MM.1S (cell line): ENCODE data around the gene SMIM1.

Source experiments
- DNase-seq: peaks from one replicate; pipeline ENCODE4 v3.0.0-alpha.2; 2015
- H2AFZ ChIP-seq: fragments of 300-600 bp; sonication (generic); 2 replicates; pipeline ENCODE4 v1.6.0; 2016; ENCODE audit warnings: antibody characterized with exemption, low read length
- H3F3A ChIP-seq: fragments of 300-600 bp; sonication (generic); 2 replicates; pipeline ENCODE4 v1.6.1; 2016; ENCODE audit warnings: mild to moderate bottlenecking, antibody characterized with exemption, low read length, moderate library complexity, mixed read lengths; ENCODE audit not compliant: insufficient read depth
- H3K27ac ChIP-seq: fragments of 300-600 bp; sonication (generic); 2 replicates; pipeline ENCODE4 v1.5.1; 2016; ENCODE audit warnings: mild to moderate bottlenecking, low read length
- H3K27me3 ChIP-seq: fragments of 300-600 bp; sonication (generic); replicated peaks from 2 replicates; pipeline ENCODE4 v1.6.0; 2016; ENCODE audit warnings: low read length; ENCODE audit not compliant: insufficient read depth
- H3K36me3 ChIP-seq: fragments of 300-600 bp; sonication (generic); replicated peaks from 2 replicates; pipeline ENCODE4 v1.6.1; 2016; ENCODE audit warnings: mild to moderate bottlenecking, low read length, mixed read lengths; ENCODE audit not compliant: insufficient read depth
- H3K4me1 ChIP-seq: fragments of 300-600 bp; sonication (generic); 2 replicates; pipeline ENCODE4 v1.6.1; 2016; ENCODE audit warnings: low read length, mixed read lengths
- H3K4me2 ChIP-seq: fragments of 300-600 bp; sonication (generic); 2 replicates; pipeline ENCODE4 v1.6.0; 2016; ENCODE audit warnings: low read depth, low read length
- H3K4me3 ChIP-seq: fragments of 300-600 bp; sonication (generic); 2 replicates; pipeline ENCODE4 v1.5.1; 2016; ENCODE audit warnings: low read length, mixed read lengths
- H3K79me2 ChIP-seq: fragments of 300-600 bp; sonication (generic); 2 replicates; pipeline ENCODE4 v1.6.1; 2016; ENCODE audit warnings: mixed run types, low read length, mixed read lengths
- H3K9ac ChIP-seq: fragments of 300-600 bp; sonication (generic); 2 replicates; pipeline ENCODE4 v1.6.1; 2016; ENCODE audit warnings: low read length, mixed read lengths
- H3K9me2 ChIP-seq: fragments of 300-600 bp; sonication (generic); replicated peaks from 2 replicates; pipeline ENCODE4 v1.6.1; 2016; ENCODE audit warnings: mild to moderate bottlenecking, low read length, mixed read lengths; ENCODE audit not compliant: insufficient read depth
- H3K9me3 ChIP-seq: fragments of 300-600 bp; sonication (generic); replicated peaks from 2 replicates; pipeline ENCODE4 v1.6.1; 2016; ENCODE audit warnings: mild to moderate bottlenecking, low read length, mixed read lengths; ENCODE audit not compliant: insufficient read depth
- H4K20me1 ChIP-seq: fragments of 300-600 bp; sonication (generic); 2 replicates; pipeline ENCODE4 v1.6.1; 2016; ENCODE audit warnings: mild to moderate bottlenecking, low read length, moderate library complexity, mixed read lengths; ENCODE audit not compliant: insufficient read depth
- EZH2 ChIP-seq: fragments of 300-600 bp; sonication (generic); optimal IDR thresholded peaks from 2 replicates; pipeline ENCODE3; 2017; ENCODE audit warnings: low read depth, mild to moderate bottlenecking, antibody characterized with exemption, low read length, mixed read lengths
- EZH2phosphoT487 ChIP-seq: fragments of 300-600 bp; sonication (generic); IDR thresholded peaks from 2 replicates; pipeline ENCODE4 v1.6.1; 2018; ENCODE audit warnings: antibody characterized with exemption, low read length
- TF ChIP-seq, protein P1 (sequence below): fragments of 300-600 bp; sonication (generic); IDR thresholded peaks from 2 replicates; pipeline ENCODE4 v1.5.1; 2016; ENCODE audit warnings: antibody characterized with exemption, low read length, mixed read lengths

SMIM1 gene

DNA sequence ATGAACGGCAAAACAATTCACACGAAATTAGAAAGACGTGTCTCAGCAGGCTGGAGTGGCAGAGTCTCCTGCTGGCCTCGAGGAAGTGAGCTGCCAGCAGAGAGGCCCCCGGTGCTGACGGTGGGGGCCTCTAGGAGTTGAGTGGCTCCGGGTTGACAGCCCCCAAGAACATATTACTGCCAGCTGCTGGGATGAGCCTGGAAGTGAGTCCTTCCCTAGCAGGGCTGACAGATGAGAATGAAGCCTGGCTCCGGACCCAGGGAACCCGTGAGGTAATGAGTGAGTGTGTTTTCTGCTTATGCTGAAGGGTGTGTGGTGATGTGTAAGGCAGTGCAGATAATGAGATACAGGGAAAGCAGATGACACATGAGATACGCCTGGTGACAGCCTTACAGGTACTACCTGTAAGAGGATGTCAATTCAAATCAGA is 47.2 kb downstream of the SMIM1 start:
- TF ChIP-seq, protein P1, sequence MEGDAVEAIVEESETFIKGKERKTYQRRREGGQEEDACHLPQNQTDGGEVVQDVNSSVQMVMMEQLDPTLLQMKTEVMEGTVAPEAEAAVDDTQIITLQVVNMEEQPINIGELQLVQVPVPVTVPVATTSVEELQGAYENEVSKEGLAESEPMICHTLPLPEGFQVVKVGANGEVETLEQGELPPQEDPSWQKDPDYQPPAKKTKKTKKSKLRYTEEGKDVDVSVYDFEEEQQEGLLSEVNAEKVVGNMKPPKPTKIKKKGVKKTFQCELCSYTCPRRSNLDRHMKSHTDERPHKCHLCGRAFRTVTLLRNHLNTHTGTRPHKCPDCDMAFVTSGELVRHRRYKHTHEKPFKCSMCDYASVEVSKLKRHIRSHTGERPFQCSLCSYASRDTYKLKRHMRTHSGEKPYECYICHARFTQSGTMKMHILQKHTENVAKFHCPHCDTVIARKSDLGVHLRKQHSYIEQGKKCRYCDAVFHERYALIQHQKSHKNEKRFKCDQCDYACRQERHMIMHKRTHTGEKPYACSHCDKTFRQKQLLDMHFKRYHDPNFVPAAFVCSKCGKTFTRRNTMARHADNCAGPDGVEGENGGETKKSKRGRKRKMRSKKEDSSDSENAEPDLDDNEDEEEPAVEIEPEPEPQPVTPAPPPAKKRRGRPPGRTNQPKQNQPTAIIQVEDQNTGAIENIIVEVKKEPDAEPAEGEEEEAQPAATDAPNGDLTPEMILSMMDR: no peak
- TF ChIP-seq EZH2phosphoT487 (no peak), EZH2 (no peak)
- DNase-seq: no peak

DNA sequence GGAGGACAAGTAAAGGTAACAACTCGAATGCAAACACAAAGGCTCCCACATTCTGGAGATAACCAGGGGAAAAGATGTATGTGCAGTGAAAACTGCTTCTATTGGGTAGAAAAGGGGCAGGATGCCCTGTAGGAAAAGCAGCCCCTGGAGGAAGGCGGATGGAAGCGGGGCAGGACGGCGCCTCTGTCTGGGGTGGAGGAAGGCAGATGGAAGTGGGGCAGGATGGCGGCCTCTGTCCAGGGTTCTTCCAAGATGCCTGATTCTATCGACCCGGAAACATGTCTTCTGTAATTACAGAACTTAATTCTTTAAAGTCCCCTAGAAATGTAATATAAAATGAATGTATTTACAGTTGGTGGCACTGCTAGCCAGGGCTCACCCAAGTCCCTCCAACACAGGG is 47.8 kb downstream of the SMIM1 start:
- no peaks in the 10 kb centered on the region for H3K9me2 ChIP-seq
- no peak overlapping the region for H3K4me3 ChIP-seq
- H3K9ac ChIP-seq: no peak overlapping the region
- H2AFZ ChIP-seq: no peak overlapping the region
- H3K9me3 ChIP-seq: no peaks in the 10 kb centered on the region
- H4K20me1 ChIP-seq: no peaks in the 10 kb centered on the region
- DNase-seq: no peak
- TF ChIP-seq EZH2: no peak
- no peak for TF ChIP-seq EZH2phosphoT487
- TF ChIP-seq, protein P1: no peak
- H3K27me3 ChIP-seq: no peaks in the 10 kb centered on the region
- no peaks in the 10 kb centered on the region for H3F3A ChIP-seq
- H3K4me2 ChIP-seq: no peak overlapping the region
- no peak overlapping the region for H3K27ac ChIP-seq
- H3K79me2 ChIP-seq: no peaks in the 10 kb centered on the region
- H3K4me1 ChIP-seq: no peaks in the 10 kb centered on the region
- no peaks in the 10 kb centered on the region for H3K36me3 ChIP-seq

More for the DNA sequence above, 47.2 kb downstream of the SMIM1 start:
- no peaks in the 10 kb centered on the region for H3K36me3 ChIP-seq
- H3K4me1 ChIP-seq: no peaks in the 10 kb centered on the region
- H3K9me3 ChIP-seq: no peaks in the 10 kb centered on the region
- no peaks in the 10 kb centered on the region for H3F3A ChIP-seq
- no peaks in the 10 kb centered on the region for H3K27me3 ChIP-seq
- H3K27ac ChIP-seq: no peak overlapping the region
- H3K4me2 ChIP-seq: no peak overlapping the region
- H2AFZ ChIP-seq: no peak overlapping the region
- no peak overlapping the region for H3K4me3 ChIP-seq
- H3K79me2 ChIP-seq: no peaks in the 10 kb centered on the region
- H3K9ac ChIP-seq: no peak overlapping the region
- no peaks in the 10 kb centered on the region for H4K20me1 ChIP-seq
- no peaks in the 10 kb centered on the region for H3K9me2 ChIP-seq

DNA sequence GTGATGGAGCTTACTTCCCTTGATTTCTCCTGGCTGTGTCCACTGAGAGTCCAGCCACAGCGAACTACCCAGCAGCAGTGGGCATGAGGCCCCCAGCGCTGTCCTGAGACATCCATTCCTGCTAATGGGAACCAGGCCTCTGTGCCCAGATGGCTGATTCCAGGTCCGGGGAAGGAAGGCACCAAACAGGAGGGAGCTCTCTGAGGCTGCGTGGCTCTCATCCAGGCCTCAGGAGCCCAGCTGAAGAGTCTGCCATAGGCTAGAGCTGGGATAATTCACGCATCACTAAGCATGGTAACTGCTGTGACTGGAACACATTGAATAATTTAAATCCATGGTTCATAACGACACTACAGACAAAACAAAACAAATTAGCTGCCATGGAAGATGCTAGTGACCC is 48.5 kb downstream of the SMIM1 start:
- H3K4me1 ChIP-seq: no peaks in the 10 kb centered on the region
- H3K4me2 ChIP-seq: no peak overlapping the region
- H3F3A ChIP-seq: no peaks in the 10 kb centered on the region
- H3K9me3 ChIP-seq: no peaks in the 10 kb centered on the region
- H3K27ac ChIP-seq: no peak overlapping the region
- no peak overlapping the region for H3K9ac ChIP-seq
- no peak for DNase-seq
- H3K27me3 ChIP-seq: no peaks in the 10 kb centered on the region
- H3K36me3 ChIP-seq: no peaks in the 10 kb centered on the region
- no peaks in the 10 kb centered on the region for H4K20me1 ChIP-seq
- H2AFZ ChIP-seq: no peak overlapping the region
- no peak overlapping the region for H3K4me3 ChIP-seq
- no peaks in the 10 kb centered on the region for H3K79me2 ChIP-seq
- TF ChIP-seq, protein P1: no peak
- TF ChIP-seq EZH2phosphoT487 (no peak), EZH2 (no peak)
- no peaks in the 10 kb centered on the region for H3K9me2 ChIP-seq
